Gastroesophageal sphincter (tissue), 3 donors: Measurements from ENCODE around the gene SORBS1.

Source experiments
- EP300 ChIP-seq: sonication (generic); formaldehyde crosslinking; IDR thresholded peaks from one replicate; pipeline ENCODE4 v1.6.1; 2017; ENCODE audit warnings: antibody characterized with exemption, mild to moderate bottlenecking
- POLR2AphosphoS5 ChIP-seq: sonication (generic); formaldehyde crosslinking; IDR thresholded peaks from one replicate; pipeline ENCODE4 v1.6.1; 2017; ENCODE audit warnings: antibody characterized with exemption
- TF ChIP-seq, protein P1 (sequence below), 4 experiments: fragments of 200-600 bp in 2 of 4; fragments of 450-650 bp in 2 of 4; sonication (generic) in 1 of 4; IDR thresholded peaks; one replicate each; pipeline ENCODE4 v1.5.1; 2017 to 2019; ENCODE audit warnings: antibody characterized with exemption in 4 of 4, mild to moderate bottlenecking in 2 of 4, moderate library complexity in 2 of 4

- no peak for TF ChIP-seq EP300
- TF ChIP-seq, protein P1, sequence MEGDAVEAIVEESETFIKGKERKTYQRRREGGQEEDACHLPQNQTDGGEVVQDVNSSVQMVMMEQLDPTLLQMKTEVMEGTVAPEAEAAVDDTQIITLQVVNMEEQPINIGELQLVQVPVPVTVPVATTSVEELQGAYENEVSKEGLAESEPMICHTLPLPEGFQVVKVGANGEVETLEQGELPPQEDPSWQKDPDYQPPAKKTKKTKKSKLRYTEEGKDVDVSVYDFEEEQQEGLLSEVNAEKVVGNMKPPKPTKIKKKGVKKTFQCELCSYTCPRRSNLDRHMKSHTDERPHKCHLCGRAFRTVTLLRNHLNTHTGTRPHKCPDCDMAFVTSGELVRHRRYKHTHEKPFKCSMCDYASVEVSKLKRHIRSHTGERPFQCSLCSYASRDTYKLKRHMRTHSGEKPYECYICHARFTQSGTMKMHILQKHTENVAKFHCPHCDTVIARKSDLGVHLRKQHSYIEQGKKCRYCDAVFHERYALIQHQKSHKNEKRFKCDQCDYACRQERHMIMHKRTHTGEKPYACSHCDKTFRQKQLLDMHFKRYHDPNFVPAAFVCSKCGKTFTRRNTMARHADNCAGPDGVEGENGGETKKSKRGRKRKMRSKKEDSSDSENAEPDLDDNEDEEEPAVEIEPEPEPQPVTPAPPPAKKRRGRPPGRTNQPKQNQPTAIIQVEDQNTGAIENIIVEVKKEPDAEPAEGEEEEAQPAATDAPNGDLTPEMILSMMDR (IDR thresholded peaks at IDR 0.05): no peak
- no peak for TF ChIP-seq POLR2AphosphoS5
These were observed 35.1 kb downstream of the SORBS1 start for GRCh38 chr10:95526044-95526443.
